Natural killer cell (primary cell): ENCODE measurements around the gene SRM. TPM values are rescaled to one million over a fixed set of nuclear protein-coding genes. Genes with fewer than 3 reads are reported as not detected.
A peak's percentile ranks its signal among the peaks of the same experiment; 100 is the strongest.
"Not testable (repeated sequence)": the region's sequence is repeated elsewhere in the genome, so short reads cannot be mapped to it uniquely, and the experiment has no call there.

Experiments used
- ATAC-seq, 3 donors: fragments of 150-1000 bp in 2 of 3; fragments of 200-7000 bp in 1 of 3; cut with Tn5 transposase; 1 replicate in 1 of 3; 2 replicates in 2 of 3; pipeline ENCODE4 v1.10.0; 2021; ENCODE audit warnings: mild to moderate bottlenecking in 2 of 3, moderate library complexity in 2 of 3
- DNase-seq, 2 donors: peaks; one replicate each; pipeline versions ENCODE4 v3.0.0 to v3.0.0-alpha.2; 2013 to 2021; ENCODE audit warnings: mixed read lengths in 1 of 2
- H3K27ac ChIP-seq: one replicate; pipeline ENCODE4 v1.5.1; 2013; ENCODE audit warnings: mild to moderate bottlenecking, low read length
- H3K27me3 ChIP-seq: one replicate; pipeline ENCODE4 v1.6.1; 2013; ENCODE audit warnings: low read length; ENCODE audit not compliant: control insufficient read depth, insufficient read depth
- H3K36me3 ChIP-seq: one replicate; pipeline ENCODE4 v1.6.1; 2013; ENCODE audit warnings: low read length; ENCODE audit not compliant: control insufficient read depth, insufficient read depth
- H3K4me1 ChIP-seq: one replicate; pipeline ENCODE4 v1.6.1; 2013; ENCODE audit warnings: low read length; ENCODE audit not compliant: control insufficient read depth, insufficient read depth
- H3K4me3 ChIP-seq: one replicate; pipeline ENCODE4 v1.5.1; 2013; ENCODE audit warnings: low read length
- H3K9me3 ChIP-seq: one replicate; pipeline ENCODE4 v1.6.1; 2013; ENCODE audit warnings: low read length; ENCODE audit not compliant: control insufficient read depth, insufficient read depth
- H3K27ac Mint-ChIP-seq, 2 donors: one replicate each; pipeline ENCODE4 v1.8.0; 2022; ENCODE audit warnings: mild to moderate bottlenecking in 2 of 2, mixed read lengths in 2 of 2, moderate library complexity in 1 of 2
- H3K27me3 Mint-ChIP-seq, 2 donors: one replicate each; pipeline ENCODE4 v1.8.0; 2022; ENCODE audit warnings: low read depth in 2 of 2, mixed read lengths in 2 of 2
- H3K36me3 Mint-ChIP-seq: one replicate; pipeline ENCODE4 v1.8.0; 2022; ENCODE audit warnings: mixed read lengths
- H3K4me1 Mint-ChIP-seq, 2 donors: one replicate each; pipeline ENCODE4 v1.8.0; 2022; ENCODE audit warnings: mixed read lengths in 2 of 2
- H3K4me3 Mint-ChIP-seq: one replicate; pipeline ENCODE4 v1.8.0; 2022; ENCODE audit warnings: mild to moderate bottlenecking, moderate library complexity, mixed read lengths
- H3K9me3 Mint-ChIP-seq, 2 donors: one replicate each; pipeline ENCODE4 v1.8.0; 2022; ENCODE audit warnings: mixed read lengths in 2 of 2
- WGBS: methylation state at CpG from one replicate; pipeline ENCODE4 v1.1.7; 2013; ENCODE audit warnings: missing lambda C conversion rate; ENCODE audit not compliant: insufficient coverage; 5-methylcytosine and 5-hydroxymethylcytosine counted together
- intact Hi-C: fragments of 100-400 bp; cut with micrococcal nuclease; formaldehyde crosslinking; loops from one replicate; pipeline ENCODE4 v1.14.2; 2022
- total RNA-seq, 4 donors: library from RNA; stranded (reverse); fragments of 120-200 nt in 1 of 4; gene quantifications; one replicate each; pipeline versions ENCODE4 v1.2.3 to v1.2.4, GENCODE V29; 2013 to 2022
- TF ChIP-seq, protein P1 (sequence below): fragments of 200-600 bp; IDR thresholded peaks from one replicate; pipeline ENCODE4 v1.8.0; 2022; ENCODE audit warnings: antibody characterized with exemption

SRM gene
- total RNA-seq, 3 donors from 2014 or later (not counting 1 experiment from before 2014, with no cell fraction given) = 23.9 to 30.9 (median 29.2) TPM

DNA sequence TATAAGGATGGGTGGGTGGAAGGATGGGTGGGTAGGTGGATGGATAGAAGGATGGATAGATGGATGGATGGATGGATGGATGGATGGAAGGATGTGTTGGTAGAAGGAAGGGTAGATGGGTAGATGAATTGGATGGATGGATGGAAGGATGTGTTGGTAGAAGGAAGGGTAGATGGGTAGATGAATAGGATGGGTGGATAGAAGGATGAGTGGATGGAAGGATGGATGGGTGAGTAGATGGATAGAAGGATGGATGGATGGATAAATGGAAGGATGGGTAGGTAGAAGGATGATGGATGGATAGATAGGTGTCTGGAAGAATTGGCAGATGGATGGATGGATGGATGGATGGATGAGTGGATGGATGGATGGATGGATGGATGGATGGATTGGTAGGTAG lies 18.8 kb downstream of the SRM start:
- Histone ChIP-seq H3K27ac (no peak overlapping the region), H3K4me1 (peaks cover 5% of the 10 kb centered on the region), H3K27me3 (no peaks in the 10 kb centered on the region), H3K36me3 (no peaks in the 10 kb centered on the region), H3K4me3 (no peak overlapping the region), H3K9me3 (no peaks in the 10 kb centered on the region)
- no peak for ATAC-seq
- Mint-ChIP-seq H3K4me1 (no peaks in the 10 kb centered on the region), H3K27ac (no peak overlapping the region), H3K27me3 (no peaks in the 10 kb centered on the region), H3K9me3 (no peaks in the 10 kb centered on the region), H3K36me3 (no peaks in the 10 kb centered on the region), H3K4me3 (no peak overlapping the region)
- TF ChIP-seq, protein P1, sequence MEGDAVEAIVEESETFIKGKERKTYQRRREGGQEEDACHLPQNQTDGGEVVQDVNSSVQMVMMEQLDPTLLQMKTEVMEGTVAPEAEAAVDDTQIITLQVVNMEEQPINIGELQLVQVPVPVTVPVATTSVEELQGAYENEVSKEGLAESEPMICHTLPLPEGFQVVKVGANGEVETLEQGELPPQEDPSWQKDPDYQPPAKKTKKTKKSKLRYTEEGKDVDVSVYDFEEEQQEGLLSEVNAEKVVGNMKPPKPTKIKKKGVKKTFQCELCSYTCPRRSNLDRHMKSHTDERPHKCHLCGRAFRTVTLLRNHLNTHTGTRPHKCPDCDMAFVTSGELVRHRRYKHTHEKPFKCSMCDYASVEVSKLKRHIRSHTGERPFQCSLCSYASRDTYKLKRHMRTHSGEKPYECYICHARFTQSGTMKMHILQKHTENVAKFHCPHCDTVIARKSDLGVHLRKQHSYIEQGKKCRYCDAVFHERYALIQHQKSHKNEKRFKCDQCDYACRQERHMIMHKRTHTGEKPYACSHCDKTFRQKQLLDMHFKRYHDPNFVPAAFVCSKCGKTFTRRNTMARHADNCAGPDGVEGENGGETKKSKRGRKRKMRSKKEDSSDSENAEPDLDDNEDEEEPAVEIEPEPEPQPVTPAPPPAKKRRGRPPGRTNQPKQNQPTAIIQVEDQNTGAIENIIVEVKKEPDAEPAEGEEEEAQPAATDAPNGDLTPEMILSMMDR = no peak
- DNase-seq = no peak
- intact Hi-C loops = no loop called here

DNA sequence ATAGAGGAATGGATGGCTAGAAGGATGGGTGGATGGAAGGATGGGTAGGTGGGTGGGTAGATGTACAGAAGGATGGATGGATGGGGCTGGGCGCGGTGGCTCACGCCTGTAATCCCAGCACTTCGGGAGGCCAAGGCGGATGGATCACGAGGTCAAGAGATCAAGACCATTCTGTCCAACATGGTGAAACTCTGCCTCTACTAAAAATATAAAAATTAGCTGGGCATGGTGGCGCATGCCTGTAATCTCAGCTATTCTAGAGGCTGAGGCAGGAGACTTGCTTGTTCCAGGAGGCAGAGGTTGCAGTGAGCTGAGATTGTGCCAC lies 19.8 kb downstream of the SRM start:
- H3K4me3 ChIP-seq, H3K27ac ChIP-seq, H3K4me3 Mint-ChIP-seq, H3K36me3 Mint-ChIP-seq, DNase-seq, H3K36me3 ChIP-seq, H3K4me1 Mint-ChIP-seq, H3K9me3 Mint-ChIP-seq, ATAC-seq, H3K27me3 ChIP-seq, intact Hi-C loops, H3K27ac Mint-ChIP-seq, H3K9me3 ChIP-seq, H3K4me1 ChIP-seq, H3K27me3 Mint-ChIP-seq: not testable (repeated sequence)
- whole genome bisulfite sequencing = 91% methylated on average over 7 of the region's 7 CpGs

DNA sequence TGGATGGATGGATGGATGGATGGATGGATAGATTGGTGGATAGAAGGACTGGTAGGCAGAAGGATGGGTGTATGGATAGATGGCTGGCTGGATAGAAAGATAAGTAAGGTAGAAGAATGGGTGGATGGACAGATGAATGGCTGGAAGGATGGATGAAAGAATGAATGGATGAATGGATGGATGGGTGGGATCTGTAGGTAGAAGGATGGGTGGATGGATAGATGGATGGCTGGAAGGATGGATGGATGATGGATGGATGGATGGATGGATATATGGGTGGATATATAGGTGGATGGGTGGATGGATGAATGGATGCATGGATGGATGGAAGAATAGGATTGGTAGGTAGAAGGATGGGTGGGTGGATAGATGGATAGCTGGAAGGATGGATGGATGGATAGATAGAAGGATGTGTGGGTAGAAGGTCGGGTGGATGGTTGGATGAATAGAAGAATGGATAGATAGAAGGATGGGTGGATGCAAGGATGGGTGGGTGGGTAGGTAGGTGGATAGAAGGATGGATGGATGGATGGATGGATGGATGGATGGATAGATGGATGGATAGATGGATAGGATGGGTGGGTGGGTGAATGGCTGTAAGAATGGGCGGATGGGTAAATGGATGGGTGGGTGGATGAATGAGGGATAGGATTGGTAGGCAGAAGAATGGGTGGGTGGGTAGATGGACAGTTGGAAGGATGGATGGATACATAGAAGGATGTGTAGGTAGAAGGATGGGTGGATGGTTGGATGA lies 20.3 kb downstream of the SRM start:
- 76% methylated on average over 2 of the region's 2 CpGs for WGBS
- H3K36me3 Mint-ChIP-seq = no peaks in the 10 kb centered on the region

DNA sequence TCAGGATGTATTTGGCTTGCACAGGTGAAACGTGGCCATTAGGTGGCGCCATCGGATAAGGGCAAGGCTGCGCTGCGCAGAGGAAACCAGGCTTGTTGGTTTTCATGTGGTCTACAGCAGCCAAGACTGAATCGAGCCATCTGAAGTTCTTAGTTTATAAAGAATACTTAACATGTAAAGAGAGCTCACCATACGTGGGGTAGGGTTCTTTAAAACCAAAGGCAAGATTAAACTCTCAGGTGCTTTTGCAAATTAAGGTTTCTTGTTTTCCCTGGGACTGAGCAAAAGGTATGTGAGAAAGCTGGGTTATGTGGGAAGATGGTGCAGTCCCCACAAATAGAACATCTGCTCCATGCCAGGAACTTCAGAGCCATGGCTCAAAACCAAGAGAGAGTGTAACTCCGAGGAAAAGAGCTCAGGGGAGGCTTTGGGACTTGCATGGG lies 22.1 kb downstream of the SRM start:
- H3K9me3 Mint-ChIP-seq = no peaks in the 10 kb centered on the region
- H3K4me3 Mint-ChIP-seq = no peak overlapping the region
- H3K4me1 Mint-ChIP-seq = no peaks in the 10 kb centered on the region

More for the DNA sequence above, 20.3 kb downstream of the SRM start:
- intact Hi-C loops = loop anchor here (10.0 kb wide), 1 partner anchor 685 kb away; no protein-coding TSS in a partner anchor
- Mint-ChIP-seq H3K4me1 (no peaks in the 10 kb centered on the region), H3K9me3 (no peaks in the 10 kb centered on the region), H3K27me3 (no peaks in the 10 kb centered on the region), H3K4me3 (no peak overlapping the region), H3K27ac (no peak overlapping the region)
- H3K4me3 ChIP-seq = no peak overlapping the region
- no peak for DNase-seq
- TF ChIP-seq, protein P1 = no peak
- H3K27ac ChIP-seq = no peak overlapping the region
- H3K9me3 ChIP-seq = no peaks in the 10 kb centered on the region
- no peak for ATAC-seq
- H3K27me3 ChIP-seq = no peaks in the 10 kb centered on the region
- no peaks in the 10 kb centered on the region for H3K36me3 ChIP-seq
- H3K4me1 ChIP-seq = peaks cover 5% of the 10 kb centered on the region

DNA sequence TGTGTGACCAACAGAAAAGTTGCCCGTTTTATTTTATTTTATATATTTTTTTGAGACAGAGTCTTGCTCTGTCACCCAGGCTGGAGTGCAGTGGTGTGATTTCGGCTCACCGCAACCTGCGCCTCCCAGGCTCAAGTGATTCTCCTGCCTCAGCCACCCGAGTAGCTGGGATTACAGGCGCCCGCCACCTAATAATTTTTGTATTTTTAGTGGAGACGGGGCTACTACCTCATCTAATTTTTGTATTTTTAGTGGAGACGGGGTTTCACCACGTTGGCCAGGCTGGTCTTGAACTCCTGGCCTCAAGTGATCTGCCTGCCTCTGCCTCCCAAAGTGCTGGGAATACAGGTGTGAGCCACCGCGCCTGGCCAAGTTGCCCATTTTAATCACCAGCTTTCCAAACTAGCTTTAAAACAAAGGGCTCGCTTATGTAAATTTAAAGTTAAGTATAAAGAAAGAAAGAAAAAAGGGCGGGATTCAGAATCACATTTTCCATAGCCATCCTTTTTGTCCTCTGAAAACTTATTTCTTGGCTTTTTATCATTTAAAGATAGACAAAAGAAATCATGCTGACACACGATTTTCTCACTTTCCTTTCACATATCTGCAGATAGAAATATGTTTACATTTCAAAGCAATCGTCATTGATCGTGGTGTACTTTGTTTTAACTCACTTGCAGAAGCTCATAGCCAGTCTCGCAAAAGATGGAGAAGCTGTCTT lies 22.6 kb downstream of the SRM start:
- ATAC-seq, H3K4me1 Mint-ChIP-seq, H3K27ac ChIP-seq, H3K4me3 Mint-ChIP-seq, DNase-seq, H3K27me3 Mint-ChIP-seq, H3K36me3 Mint-ChIP-seq, H3K36me3 ChIP-seq, H3K9me3 Mint-ChIP-seq, H3K4me3 ChIP-seq, H3K4me1 ChIP-seq, H3K27ac Mint-ChIP-seq, H3K9me3 ChIP-seq, H3K27me3 ChIP-seq: not testable (repeated sequence)
- 65% methylated on average over 16 of the region's 18 CpGs for WGBS
- intact Hi-C loops = loop anchor here (1.0 to 10.0 kb wide), 4 partner anchors 24 to 688 kb away; partner anchors contain the start of genes EXOSC10 and SRM

More for the DNA sequence above, 22.1 kb downstream of the SRM start:
- Histone ChIP-seq H3K4me1 (peaks cover 5% of the 10 kb centered on the region), H3K9me3 (no peaks in the 10 kb centered on the region), H3K27ac (no peak overlapping the region), H3K36me3 (no peaks in the 10 kb centered on the region), H3K27me3 (no peaks in the 10 kb centered on the region), H3K4me3 (no peak overlapping the region)
- DNase-seq = peak; percentile 85 to 95
- TF ChIP-seq, protein P1 = peak; percentile 97
- Mint-ChIP-seq H3K27ac (no peak overlapping the region), H3K27me3 (no peaks in the 10 kb centered on the region), H3K36me3 (no peaks in the 10 kb centered on the region)
- intact Hi-C loops = loop anchor here (1.0 to 10.0 kb wide), 4 partner anchors 23 to 687 kb away; partner anchors contain the start of genes EXOSC10 and SRM
- peak; percentile 95 to 100 (median 100) for ATAC-seq
- under 1% methylated on average over 8 of the region's 8 CpGs for WGBS
